ENCODE results near the gene DNAJC10.

DNA sequence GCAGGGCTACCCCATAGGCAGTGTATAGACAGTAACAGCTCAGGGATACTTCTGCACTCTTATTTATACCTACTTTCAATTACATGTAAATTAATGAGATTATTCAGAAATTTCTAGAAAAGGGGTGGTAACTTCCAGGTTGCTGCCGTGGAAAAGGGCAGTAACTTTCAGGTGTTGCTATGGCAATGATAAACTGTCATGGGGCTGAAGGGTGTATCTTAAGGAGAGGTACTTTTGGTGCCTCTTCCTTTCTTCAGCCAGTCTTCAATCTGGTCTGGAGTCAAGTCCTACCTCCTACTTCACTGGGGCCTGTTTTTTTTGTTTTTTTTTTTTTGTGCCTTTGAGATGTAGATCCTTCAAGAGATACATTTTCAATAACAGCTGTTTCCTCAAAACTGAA lies 35.2 kb upstream of the DNAJC10 start:
- TF ChIP-seq, protein P1, sequence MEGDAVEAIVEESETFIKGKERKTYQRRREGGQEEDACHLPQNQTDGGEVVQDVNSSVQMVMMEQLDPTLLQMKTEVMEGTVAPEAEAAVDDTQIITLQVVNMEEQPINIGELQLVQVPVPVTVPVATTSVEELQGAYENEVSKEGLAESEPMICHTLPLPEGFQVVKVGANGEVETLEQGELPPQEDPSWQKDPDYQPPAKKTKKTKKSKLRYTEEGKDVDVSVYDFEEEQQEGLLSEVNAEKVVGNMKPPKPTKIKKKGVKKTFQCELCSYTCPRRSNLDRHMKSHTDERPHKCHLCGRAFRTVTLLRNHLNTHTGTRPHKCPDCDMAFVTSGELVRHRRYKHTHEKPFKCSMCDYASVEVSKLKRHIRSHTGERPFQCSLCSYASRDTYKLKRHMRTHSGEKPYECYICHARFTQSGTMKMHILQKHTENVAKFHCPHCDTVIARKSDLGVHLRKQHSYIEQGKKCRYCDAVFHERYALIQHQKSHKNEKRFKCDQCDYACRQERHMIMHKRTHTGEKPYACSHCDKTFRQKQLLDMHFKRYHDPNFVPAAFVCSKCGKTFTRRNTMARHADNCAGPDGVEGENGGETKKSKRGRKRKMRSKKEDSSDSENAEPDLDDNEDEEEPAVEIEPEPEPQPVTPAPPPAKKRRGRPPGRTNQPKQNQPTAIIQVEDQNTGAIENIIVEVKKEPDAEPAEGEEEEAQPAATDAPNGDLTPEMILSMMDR (IDR thresholded peaks at IDR 0.05 in 4 of 5, conservative IDR thresholded peaks at IDR 0.05 in 1 of 5), result no peak
- TF ChIP-seq POLR2A (IDR thresholded peaks at IDR 0.05), result no peak
